Esophagus squamous epithelium (tissue), 5 donors: ENCODE data around the gene PCDHGA8. TPM values are rescaled to one million over a fixed set of nuclear protein-coding genes. Genes with fewer than 3 reads are reported as not detected.

Experiments
- DNase-seq: peaks from one replicate; lab custom pipeline; 2025; lab: John Stamatoyannopoulos, UW
- H3K27ac ChIP-seq, 4 donors: fragments of 200-600 bp; sonication (generic); one replicate each; pipeline ENCODE4 v1.5.1; 2016 to 2019; ENCODE audit warnings: mild to moderate bottlenecking in 1 of 4
- H3K27me3 ChIP-seq, 4 donors: fragments of 200-600 bp; sonication (generic); 1 replicate in 3 of 4; 2 replicates in 1 of 4; pipeline versions ENCODE4 v1.5.1 to v1.6.0; 2017 to 2021; ENCODE audit warnings: antibody characterized with exemption in 1 of 4
- H3K36me3 ChIP-seq, 3 donors: fragments of 200-600 bp; sonication (generic); one replicate each; pipeline ENCODE4 v1.5.1; 2016 to 2019
- H3K4me1 ChIP-seq, 3 donors: fragments of 200-600 bp; sonication (generic); one replicate each; pipeline ENCODE4 v1.5.1; 2017 to 2019
- H3K4me3 ChIP-seq, 4 donors: fragments of 200-600 bp; sonication (generic); 1 replicate in 3 of 4; 2 replicates in 1 of 4; pipeline ENCODE4 v1.5.1; 2016 to 2019; ENCODE audit warnings: mild to moderate bottlenecking in 2 of 4, moderate library complexity in 1 of 4
- H3K9me3 ChIP-seq, 3 donors: fragments of 200-600 bp; sonication (generic); one replicate each; pipeline ENCODE4 v1.5.1; 2016 to 2019
- POLR2A ChIP-seq, 4 donors: fragments of 450-650 bp; IDR thresholded peaks; one replicate each; pipeline ENCODE4 v1.6.1; 2017; ENCODE audit warnings: antibody characterized with exemption in 4 of 4, mild to moderate bottlenecking in 4 of 4, moderate library complexity in 3 of 4
- WGBS, 2 donors: methylation state at CpG; one replicate each; pipeline ENCODE4 v1.1.5; 2018; 5-methylcytosine and 5-hydroxymethylcytosine counted together
- intact Hi-C: fragments of 100-400 bp; cut with DNase I; formaldehyde crosslinking; loops from one replicate; pipeline ENCODE4 v1.15.0; 2022
- total RNA-seq, 4 donors: library from RNA; depleted of rRNA; stranded (reverse); fragments of >200 nt; gene quantifications; one replicate each; pipeline ENCODE4 v1.1.0, GENCODE V29; 2016
- TF ChIP-seq, protein P1 (sequence below), 6 experiments: fragments of 450-650 bp in 4 of 6; fragments of 200-600 bp in 2 of 6; sonication (generic) in 2 of 6; IDR thresholded peaks; one replicate each; pipeline ENCODE4 v1.5.1; 2016 to 2019; ENCODE audit warnings: antibody characterized with exemption in 6 of 6, mild to moderate bottlenecking in 4 of 6, moderate library complexity in 4 of 6
- donor health status: DM: yes; HTN: yes; CAD: no.

The PCDHGA8 gene
- total RNA-seq, 4 donors from 2014 or later = 0.41 to 1.7 (median 1.4) TPM

DNA sequence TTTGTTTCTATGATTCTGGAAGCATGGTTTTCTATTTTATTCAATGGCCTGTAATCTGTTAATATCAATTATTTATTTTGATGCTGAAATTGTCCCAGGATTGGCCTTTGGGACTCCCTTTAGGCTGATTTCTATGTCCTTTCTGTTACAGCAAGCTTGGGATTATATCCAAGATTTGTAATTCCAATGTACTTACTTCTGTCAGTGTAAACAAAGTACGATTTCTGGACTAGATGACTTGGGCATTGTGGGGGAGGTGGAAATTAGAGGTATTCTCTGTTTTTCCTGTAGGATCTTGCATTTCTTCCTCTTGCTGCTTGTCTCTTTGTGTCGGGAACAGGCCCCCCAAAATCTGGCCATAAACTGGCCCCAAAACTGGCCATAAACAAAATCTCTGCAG, 41.6 kb downstream of the PCDHGA8 start:
- no peak for DNase-seq
- intact Hi-C loops = no loop called here
- no peaks in the 10 kb centered on the region for H3K36me3 ChIP-seq
- peaks cover 0 to 12% (median 0%) of the 10 kb centered on the region in 3 donors for H3K4me1 ChIP-seq
- no peak overlapping the region for H3K4me3 ChIP-seq
- 77 to 88% methylated on average over 2 of the region's 2 CpGs for WGBS, 2 donors
- no peak for TF ChIP-seq POLR2A (IDR thresholded peaks at IDR 0.05)
- no peak overlapping the region for H3K27ac ChIP-seq
- peaks cover 5 to 100% (median 69%) of the 10 kb centered on the region in 3 donors for H3K9me3 ChIP-seq
- H3K27me3 ChIP-seq = no peaks in the 10 kb centered on the region

DNA sequence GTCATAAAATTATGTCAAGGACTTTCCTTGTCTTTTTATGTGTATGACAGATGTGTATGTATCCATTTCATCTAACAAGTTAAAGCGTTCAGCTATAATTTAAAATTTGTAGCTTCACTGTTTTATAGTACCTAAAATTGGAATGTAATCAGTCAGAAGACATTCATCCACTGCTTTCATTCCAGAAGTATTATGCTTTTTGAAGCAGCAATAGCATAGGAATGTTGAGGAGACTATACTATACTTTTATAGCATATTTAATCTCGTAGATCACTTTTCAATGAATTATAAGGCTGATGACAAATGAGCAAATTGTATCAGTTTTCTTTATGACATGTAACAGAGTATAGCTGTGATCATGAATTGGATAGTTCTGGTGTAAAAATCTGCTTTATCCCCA, 44.8 kb downstream of the PCDHGA8 start:
- Histone ChIP-seq H3K4me3 (no peak overlapping the region), H3K27ac (no peak overlapping the region), H3K4me1 (no peaks in the 10 kb centered on the region), H3K9me3 (peaks cover 10 to 100% (median 70%) of the 10 kb centered on the region in 3 donors), H3K27me3 (no peaks in the 10 kb centered on the region), H3K36me3 (no peaks in the 10 kb centered on the region)
- intact Hi-C loops = no loop called here
- 89 to 98% methylated on average over 2 of the region's 2 CpGs for WGBS, 2 donors
- DNase-seq = no peak
- TF ChIP-seq, protein P1, sequence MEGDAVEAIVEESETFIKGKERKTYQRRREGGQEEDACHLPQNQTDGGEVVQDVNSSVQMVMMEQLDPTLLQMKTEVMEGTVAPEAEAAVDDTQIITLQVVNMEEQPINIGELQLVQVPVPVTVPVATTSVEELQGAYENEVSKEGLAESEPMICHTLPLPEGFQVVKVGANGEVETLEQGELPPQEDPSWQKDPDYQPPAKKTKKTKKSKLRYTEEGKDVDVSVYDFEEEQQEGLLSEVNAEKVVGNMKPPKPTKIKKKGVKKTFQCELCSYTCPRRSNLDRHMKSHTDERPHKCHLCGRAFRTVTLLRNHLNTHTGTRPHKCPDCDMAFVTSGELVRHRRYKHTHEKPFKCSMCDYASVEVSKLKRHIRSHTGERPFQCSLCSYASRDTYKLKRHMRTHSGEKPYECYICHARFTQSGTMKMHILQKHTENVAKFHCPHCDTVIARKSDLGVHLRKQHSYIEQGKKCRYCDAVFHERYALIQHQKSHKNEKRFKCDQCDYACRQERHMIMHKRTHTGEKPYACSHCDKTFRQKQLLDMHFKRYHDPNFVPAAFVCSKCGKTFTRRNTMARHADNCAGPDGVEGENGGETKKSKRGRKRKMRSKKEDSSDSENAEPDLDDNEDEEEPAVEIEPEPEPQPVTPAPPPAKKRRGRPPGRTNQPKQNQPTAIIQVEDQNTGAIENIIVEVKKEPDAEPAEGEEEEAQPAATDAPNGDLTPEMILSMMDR (IDR thresholded peaks at IDR 0.05) = no peak
- no peak for TF ChIP-seq POLR2A (IDR thresholded peaks at IDR 0.05)

DNA sequence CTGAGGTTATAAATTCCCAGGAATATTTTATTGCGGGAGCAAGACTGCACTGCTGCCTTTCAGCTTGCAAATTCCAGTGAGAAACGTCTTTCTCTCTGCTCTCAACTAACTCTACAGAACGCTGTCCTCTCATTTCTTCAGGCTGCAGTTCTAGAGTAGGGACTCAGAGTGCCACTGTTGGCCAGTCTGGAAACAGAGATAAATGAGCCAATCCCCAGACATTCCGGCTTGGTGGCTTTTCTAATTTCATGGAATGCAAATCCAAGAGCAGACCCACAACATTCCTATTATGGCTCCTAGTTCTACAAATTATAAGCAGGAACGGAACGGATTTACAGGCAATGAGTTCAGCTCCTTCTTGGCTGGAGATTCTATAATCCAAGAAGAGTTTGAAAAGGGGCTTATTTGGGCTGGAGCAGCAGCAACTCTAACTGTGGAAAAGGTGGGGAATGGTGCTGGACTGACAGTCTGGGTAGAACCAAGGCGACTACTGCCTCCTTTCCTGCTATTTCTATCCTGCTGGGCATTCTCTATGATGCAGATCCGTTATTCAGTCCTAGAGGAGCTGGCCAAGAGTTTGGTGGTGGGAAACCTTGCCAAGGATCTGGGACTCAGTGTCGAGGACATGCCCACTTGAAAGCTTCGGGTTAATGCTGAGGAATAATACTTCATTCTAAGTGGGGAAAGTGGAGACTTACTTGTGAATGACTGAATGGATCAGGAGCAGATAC, 47.1 kb downstream of the PCDHGA8 start:
- Histone ChIP-seq H3K9me3 (peaks cover 5 to 89% (median 53%) of the 10 kb centered on the region in 3 donors), H3K36me3 (no peaks in the 10 kb centered on the region), H3K4me1 (no peaks in the 10 kb centered on the region), H3K27ac (no peak overlapping the region), H3K4me3 (no peak overlapping the region), H3K27me3 (no peaks in the 10 kb centered on the region)
- no peak for TF ChIP-seq POLR2A (IDR thresholded peaks at IDR 0.05)
- TF ChIP-seq, protein P1 (IDR thresholded peaks at IDR 0.05) = no peak
- 63 to 71% methylated on average over 10 of the region's 10 CpGs for WGBS, 2 donors
- intact Hi-C loops = no loop called here
- no peak for DNase-seq

DNA sequence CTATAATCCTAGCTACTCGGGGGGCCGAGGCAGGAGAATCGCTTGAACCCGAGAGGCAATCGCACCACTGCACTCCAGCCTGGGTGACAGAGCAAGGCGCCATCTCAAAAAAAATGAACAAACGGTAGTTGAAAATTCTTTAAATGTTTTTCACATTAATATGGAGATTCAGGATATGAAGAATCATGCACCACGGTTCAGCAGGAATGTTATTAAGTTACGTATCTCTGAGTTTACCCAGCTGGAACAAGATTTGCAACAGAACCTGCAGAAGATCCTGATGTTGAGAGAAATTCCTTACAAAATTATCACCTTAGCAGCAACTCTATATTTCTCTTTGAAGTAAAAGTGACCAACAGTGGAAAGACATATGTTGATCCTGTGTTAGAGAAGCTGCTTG, 47.9 kb downstream of the PCDHGA8 start:
- DNase-seq = no peak
- TF ChIP-seq POLR2A (IDR thresholded peaks at IDR 0.05) = no peak
- TF ChIP-seq, protein P1 (IDR thresholded peaks at IDR 0.05) = no peak
- peaks cover 5 to 81% (median 53%) of the 10 kb centered on the region in 3 donors for H3K9me3 ChIP-seq
- intact Hi-C loops = no loop called here
- H3K27me3 ChIP-seq = no peaks in the 10 kb centered on the region
- WGBS, 2 donors = 92 to 93% methylated on average over 9 of the region's 9 CpGs
- no peak overlapping the region for H3K4me3 ChIP-seq
- H3K4me1 ChIP-seq = no peaks in the 10 kb centered on the region
- H3K36me3 ChIP-seq = no peaks in the 10 kb centered on the region
- H3K27ac ChIP-seq = no peak overlapping the region

DNA sequence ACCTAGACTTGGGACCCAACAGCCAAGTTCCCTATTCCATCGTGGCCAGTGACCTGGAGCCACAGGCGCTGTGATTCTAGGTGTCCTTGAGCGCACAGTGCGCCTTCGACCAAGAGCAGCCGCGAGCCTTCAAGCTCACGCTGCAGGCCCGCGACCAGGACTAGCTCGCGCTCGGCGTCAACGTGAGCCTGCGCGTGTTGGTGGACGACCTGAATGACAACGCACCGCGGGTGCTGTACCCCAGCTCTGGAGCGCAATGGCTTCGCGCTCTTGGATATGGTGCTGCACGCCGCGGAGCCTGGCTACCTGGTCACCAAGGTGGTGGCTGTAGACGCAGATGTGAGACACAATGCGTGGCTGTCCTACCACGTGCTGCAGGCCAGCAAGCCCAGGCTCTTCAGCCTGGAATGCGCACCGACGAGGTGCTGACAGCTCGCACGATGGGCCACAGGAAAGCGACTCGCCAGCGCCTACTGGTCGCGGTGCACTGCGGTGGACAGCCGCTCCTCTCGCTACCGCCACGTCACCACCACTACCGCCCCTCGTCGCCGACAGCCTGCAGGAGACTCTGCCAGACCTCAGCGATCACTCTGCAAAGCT, 49.2 kb downstream of the PCDHGA8 start:
- Histone ChIP-seq H3K27ac (no peak overlapping the region), H3K4me3 (no peak overlapping the region), H3K27me3 (no peaks in the 10 kb centered on the region), H3K9me3 (peaks cover 5 to 72% (median 46%) of the 10 kb centered on the region in 3 donors), H3K4me1 (no peaks in the 10 kb centered on the region), H3K36me3 (no peaks in the 10 kb centered on the region)
- WGBS, 2 donors = 50 to 68% methylated on average over 17 to 36 of the region's 50 CpGs
- intact Hi-C loops = no loop called here
- no peak for TF ChIP-seq POLR2A (IDR thresholded peaks at IDR 0.05)
- TF ChIP-seq, protein P1 (IDR thresholded peaks at IDR 0.05) = no peak
- DNase-seq = no peak

Other genes with a start within 250 kb of the PCDHGA8 start
- under 1 TPM in 1 of 4 donors, not detected in 3; 0.19 TPM for gene PCDHB6, start 242.6 kb upstream of the PCDHGA8 start, total RNA-seq
- under 1 TPM in 3 of 4 donors, not detected in 1; 0.76 to 0.95 (median 0.87) TPM for gene PCDHB7, start 220.0 kb upstream of the PCDHGA8 start, total RNA-seq
- under 1 TPM in 3 of 4 donors, not detected in 1; 0.09 to 0.38 (median 0.32) TPM for gene PCDHB8, start 214.8 kb upstream of the PCDHGA8 start, total RNA-seq
- 1 to 10 TPM in 1 of 4 donors, under 1 TPM in 3; 0.11 to 1.3 (median 0.61) TPM for gene PCDHB16, start 210.2 kb upstream of the PCDHGA8 start, total RNA-seq
- under 1 TPM in 3 of 4 donors, not detected in 1; 0.30 to 0.57 (median 0.44) TPM for gene PCDHB9, start 205.5 kb upstream of the PCDHGA8 start, total RNA-seq
- gene PCDHB10, start 200.3 kb upstream of the PCDHGA8 start, total RNA-seq = 1 to 10 TPM in 2 of 4 donors, under 1 TPM in 2; 0.26 to 1.3 (median 0.76) TPM
- 1 to 10 TPM in 1 of 4 donors, under 1 TPM in 3; 0.26 to 2.1 (median 0.49) TPM for gene PCDHB11, start 193.0 kb upstream of the PCDHGA8 start, total RNA-seq
- gene PCDHB12, start 183.9 kb upstream of the PCDHGA8 start, total RNA-seq = 1 to 10 TPM in 3 of 4 donors, under 1 TPM in 1; 0.22 to 2.6 (median 1.6) TPM
- gene PCDHB13, start 178.7 kb upstream of the PCDHGA8 start, total RNA-seq = 1 to 10 TPM; 2.0 to 2.7 (median 2.3) TPM
- gene PCDHB14, start 169.3 kb upstream of the PCDHGA8 start, total RNA-seq = 1 to 10 TPM; 1.5 to 2.9 (median 2.4) TPM
- 1 to 10 TPM in 2 of 4 donors, under 1 TPM in 2; 0.09 to 1.3 (median 1.0) TPM for gene PCDHB15, start 147.2 kb upstream of the PCDHGA8 start, total RNA-seq
- 1 to 10 TPM in 1 of 4 donors, under 1 TPM in 3; 0.29 to 2.2 (median 0.87) TPM for gene SLC25A2, start 88.6 kb upstream of the PCDHGA8 start, total RNA-seq
- gene TAF7, start 71.8 kb upstream of the PCDHGA8 start, total RNA-seq = 10 to 100 TPM; 29.8 to 42.3 (median 35.6) TPM
- gene PCDHGA1, start 62.1 kb upstream of the PCDHGA8 start, total RNA-seq = under 1 TPM; 0.19 to 0.66 (median 0.34) TPM
- 1 to 10 TPM in 1 of 4 donors, under 1 TPM in 3; 0.15 to 2.9 (median 0.61) TPM for gene PCDHGA2, start 53.9 kb upstream of the PCDHGA8 start, total RNA-seq
- 1 to 10 TPM in 1 of 4 donors, under 1 TPM in 3; 0.45 to 1.5 (median 0.52) TPM for gene PCDHGA3, start 48.8 kb upstream of the PCDHGA8 start, total RNA-seq
- gene PCDHGB1, start 42.5 kb upstream of the PCDHGA8 start, total RNA-seq = 1 to 10 TPM in 3 of 4 donors, under 1 TPM in 1; 0.29 to 1.9 (median 1.5) TPM
- gene PCDHGA4, start 37.6 kb upstream of the PCDHGA8 start, total RNA-seq = 1 to 10 TPM in 2 of 4 donors, under 1 TPM in 2; 0.12 to 2.9 (median 1.1) TPM
- gene PCDHGB2, start 32.6 kb upstream of the PCDHGA8 start, total RNA-seq = 1 to 10 TPM in 3 of 4 donors, under 1 TPM in 1; 0.09 to 2.9 (median 1.8) TPM
- gene PCDHGA5, start 28.5 kb upstream of the PCDHGA8 start, total RNA-seq = 1 to 10 TPM in 3 of 4 donors, under 1 TPM in 1; 0.38 to 2.3 (median 1.8) TPM
- gene PCDHGB3, start 22.4 kb upstream of the PCDHGA8 start, total RNA-seq = 1 to 10 TPM in 3 of 4 donors, under 1 TPM in 1; 0.26 to 2.7 (median 2.2) TPM
- gene PCDHGA6, start 18.7 kb upstream of the PCDHGA8 start, total RNA-seq = 1 to 10 TPM in 3 of 4 donors, under 1 TPM in 1; 0.76 to 2.9 (median 2.0) TPM
- gene PCDHGA7, start 9.9 kb upstream of the PCDHGA8 start, total RNA-seq = 1 to 10 TPM in 3 of 4 donors, under 1 TPM in 1; 0.32 to 3.2 (median 2.5) TPM
- gene PCDHGB4, start 4.9 kb upstream of the PCDHGA8 start, total RNA-seq = 1 to 10 TPM; 1.2 to 3.8 (median 2.8) TPM
- gene PCDHGB5, start 5.3 kb downstream of the PCDHGA8 start, total RNA-seq = 1 to 10 TPM; 5.5 to 7.5 (median 6.7) TPM
- gene PCDHGA9, start 10.1 kb downstream of the PCDHGA8 start, total RNA-seq = 1 to 10 TPM; 3.8 to 5.5 (median 5.1) TPM
- gene PCDHGB6, start 15.4 kb downstream of the PCDHGA8 start, total RNA-seq = 1 to 10 TPM; 1.4 to 5.7 (median 4.2) TPM
- 1 to 10 TPM; 4.1 to 8.0 (median 7.3) TPM for gene PCDHGA10, start 20.4 kb downstream of the PCDHGA8 start, total RNA-seq
- 10 to 100 TPM in 1 of 4 donors, 1 to 10 TPM in 3; 4.1 to 10.9 (median 5.8) TPM for gene PCDHGB7, start 25.0 kb downstream of the PCDHGA8 start, total RNA-seq
- gene PCDHGA11, start 28.4 kb downstream of the PCDHGA8 start, total RNA-seq = 1 to 10 TPM; 1.1 to 4.2 (median 3.5) TPM
- 1 to 10 TPM; 2.0 to 8.0 (median 2.5) TPM for gene PCDHGA12, start 37.9 kb downstream of the PCDHGA8 start, total RNA-seq
- 10 to 100 TPM; 36.6 to 52.5 (median 38.6) TPM for gene PCDHGC3, start 83.3 kb downstream of the PCDHGA8 start, total RNA-seq
- gene PCDHGC4, start 92.4 kb downstream of the PCDHGA8 start, total RNA-seq = 1 to 10 TPM in 3 of 4 donors, under 1 TPM in 1; 0.21 to 3.3 (median 2.1) TPM
- 1 to 10 TPM in 3 of 4 donors, under 1 TPM in 1; 0.26 to 1.7 (median 1.5) TPM for gene PCDHGC5, start 96.4 kb downstream of the PCDHGA8 start, total RNA-seq
- gene DIAPH1, start 226.4 kb downstream of the PCDHGA8 start, total RNA-seq = 100 to 1,000 TPM in 3 of 4 donors, 10 to 100 TPM in 1; 63.0 to 157 (median 124) TPM
- 10 to 100 TPM; 33.0 to 60.8 (median 40.4) TPM for gene HDAC3, start 244.2 kb downstream of the PCDHGA8 start, total RNA-seq
- gene RELL2, start 244.4 kb downstream of the PCDHGA8 start, total RNA-seq = 10 to 100 TPM in 1 of 4 donors, 1 to 10 TPM in 3; 4.3 to 10.4 (median 6.4) TPM